Measurements from ENCODE around the gene PSORS1C1. TPM values are rescaled to one million over a fixed set of nuclear protein-coding genes. Genes with fewer than 3 reads are reported as not detected.
A peak's percentile ranks its signal among the peaks of the same experiment; 100 is the strongest.
"Not testable (repeated sequence)": the region's sequence is repeated elsewhere in the genome, so short reads cannot be mapped to it uniquely, and the experiment has no call there.

Gene PSORS1C1
- total RNA-seq, 1 experiment from 2014 or later: 0.67 TPM

DNA sequence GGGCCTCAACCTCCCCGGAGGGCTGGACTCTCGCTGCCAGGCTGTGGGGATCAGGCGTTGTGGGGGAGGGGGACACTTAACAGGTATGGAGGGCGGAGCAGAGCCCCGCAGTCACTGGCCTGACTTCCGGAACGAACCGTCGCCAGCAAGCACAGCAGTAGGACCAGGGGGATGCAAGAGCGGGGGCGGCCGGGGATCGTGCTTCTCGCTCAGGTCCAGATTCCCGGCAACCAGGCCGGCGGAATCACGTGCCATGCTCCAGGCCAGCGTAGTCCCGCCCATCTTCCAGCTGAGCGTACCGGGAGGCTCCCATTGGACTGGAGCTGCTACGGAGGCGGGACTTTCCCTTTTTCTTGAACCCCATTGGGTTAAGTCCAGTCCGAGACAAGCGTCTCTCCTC, 65.9 kb downstream of the PSORS1C1 start:
- H3K9me3 ChIP-seq (replicated peaks): no peaks in the 10 kb centered on the region
- H3K36me3 ChIP-seq: peaks cover 18% of the 10 kb centered on the region
- no peak overlapping the region for H3K4me3 ChIP-seq
- no peaks in the 10 kb centered on the region for H3K27me3 ChIP-seq
- peaks cover 12% of the 10 kb centered on the region for H3K4me1 ChIP-seq
- no peak for DNase-seq
- no peak overlapping the region for H3K27ac ChIP-seq

DNA sequence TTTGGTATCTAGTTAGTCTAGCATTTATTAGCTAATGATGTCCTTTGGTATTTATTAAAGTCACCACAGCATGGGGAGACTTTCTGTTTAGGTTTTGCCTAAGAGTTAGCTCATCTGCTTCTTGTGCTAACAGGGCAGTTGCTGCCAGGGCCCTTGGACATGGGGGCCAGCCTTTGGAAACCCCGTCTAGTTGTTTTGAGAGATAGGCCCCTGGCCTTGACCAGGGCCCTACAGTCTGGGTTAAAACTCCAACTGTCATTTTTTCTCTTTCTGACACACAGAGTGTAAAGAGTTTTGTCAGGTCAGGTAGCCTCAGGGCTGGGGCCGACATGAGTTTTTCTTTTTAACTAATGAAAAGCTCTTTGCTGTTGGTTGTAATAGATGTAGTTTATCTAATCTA, 68.7 kb downstream of the PSORS1C1 start:
- H3K4me1 ChIP-seq; H3K9me3 ChIP-seq (replicated peaks); H3K27me3 ChIP-seq; DNase-seq; H3K4me3 ChIP-seq; H3K27ac ChIP-seq: not testable (repeated sequence)
- H3K36me3 ChIP-seq: peaks cover 18% of the 10 kb centered on the region

DNA sequence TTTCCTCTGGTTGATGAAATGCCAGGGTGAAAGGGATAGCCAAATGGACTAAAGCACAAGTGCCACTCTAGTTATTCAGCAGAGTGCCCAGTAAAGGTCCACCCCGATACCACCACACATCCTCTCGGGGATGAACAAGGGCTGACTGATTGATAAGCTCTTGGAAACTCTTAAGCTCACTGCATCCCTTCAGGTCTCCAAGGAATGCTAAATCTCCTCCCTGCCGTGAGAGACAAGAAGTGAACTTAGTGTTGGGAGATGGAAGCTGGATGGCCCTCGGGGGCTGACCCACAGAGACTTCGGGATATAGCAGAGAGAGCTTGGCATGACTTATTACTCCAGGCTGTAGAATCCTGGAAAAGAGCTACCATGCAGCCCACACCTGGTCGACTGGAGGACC, 69.3 kb downstream of the PSORS1C1 start:
- not testable (repeated sequence) for DNase-seq; H3K27me3 ChIP-seq; H3K4me1 ChIP-seq; H3K27ac ChIP-seq; H3K9me3 ChIP-seq (replicated peaks); H3K4me3 ChIP-seq
- peaks cover 18% of the 10 kb centered on the region for H3K36me3 ChIP-seq

DNA sequence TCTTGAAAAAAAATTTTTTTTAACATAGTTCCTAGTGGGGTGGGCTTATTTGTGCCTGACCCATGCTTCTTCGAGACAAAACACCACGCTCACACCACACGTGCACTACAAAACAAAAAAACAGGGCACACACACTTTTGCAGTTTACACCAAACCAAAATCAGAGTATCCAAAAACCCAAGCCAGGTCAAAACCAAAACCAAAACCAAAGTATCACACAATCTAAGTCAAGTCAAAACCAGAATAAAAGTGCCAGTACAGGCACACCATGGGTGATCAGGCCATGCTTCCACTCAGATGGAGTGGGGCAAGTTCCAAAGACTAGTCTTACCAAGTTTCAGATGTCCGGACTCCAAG, 71.1 kb downstream of the PSORS1C1 start:
- H3K4me1 ChIP-seq; H3K27me3 ChIP-seq; H3K9me3 ChIP-seq (replicated peaks): not testable (repeated sequence)
- Histone ChIP-seq H3K27ac (peak overlapping the region; percentile 95), H3K36me3 (peaks cover 14% of the 10 kb centered on the region), H3K4me3 (peak overlapping the region; percentile 73)
- peak in 1 of 2 experiments; percentile 27 for DNase-seq

DNA sequence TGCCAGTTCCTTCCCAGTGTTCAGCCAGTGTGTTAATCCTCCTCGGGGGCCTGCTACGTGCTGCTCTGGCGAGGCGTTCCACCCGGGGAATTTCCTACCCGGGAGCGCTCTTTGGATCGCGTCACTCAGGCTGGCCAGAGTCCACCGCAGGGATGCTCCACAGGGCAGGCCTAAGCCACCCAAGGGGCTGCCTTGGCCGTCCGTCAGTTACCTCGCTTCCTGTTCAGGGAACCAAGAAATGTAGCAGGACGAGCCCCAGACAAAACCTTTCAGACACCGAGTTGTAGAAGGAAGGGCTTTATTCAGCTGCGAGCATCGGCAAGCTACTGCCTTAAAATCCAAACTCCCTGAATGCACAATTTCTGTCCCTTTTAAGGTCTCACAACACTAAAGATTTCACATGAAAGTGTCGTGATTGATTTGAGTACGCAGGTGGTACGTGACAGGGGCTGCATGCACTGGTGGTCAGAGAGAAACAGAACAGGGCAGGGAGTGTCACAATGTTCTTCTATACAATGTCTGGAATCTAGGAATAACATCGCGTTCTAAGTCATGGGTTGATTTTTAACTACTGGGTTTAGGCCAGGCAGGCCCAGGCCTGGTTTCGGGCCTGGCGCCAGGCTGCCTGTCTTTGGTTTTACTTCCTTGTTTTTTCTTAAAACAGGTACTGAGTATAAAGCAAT, 71.6 kb downstream of the PSORS1C1 start:
- Histone ChIP-seq H3K27ac (peak overlapping the region; percentile 95), H3K27me3 (no peaks in the 10 kb centered on the region), H3K9me3 (replicated peaks) (no peaks in the 10 kb centered on the region), H3K36me3 (peaks cover 9% of the 10 kb centered on the region), H3K4me3 (peak overlapping the region; percentile 73), H3K4me1 (peaks cover 6% of the 10 kb centered on the region; the same call in 1 of the 2 replicates)
- peak; percentile 89 to 90 for DNase-seq

DNA sequence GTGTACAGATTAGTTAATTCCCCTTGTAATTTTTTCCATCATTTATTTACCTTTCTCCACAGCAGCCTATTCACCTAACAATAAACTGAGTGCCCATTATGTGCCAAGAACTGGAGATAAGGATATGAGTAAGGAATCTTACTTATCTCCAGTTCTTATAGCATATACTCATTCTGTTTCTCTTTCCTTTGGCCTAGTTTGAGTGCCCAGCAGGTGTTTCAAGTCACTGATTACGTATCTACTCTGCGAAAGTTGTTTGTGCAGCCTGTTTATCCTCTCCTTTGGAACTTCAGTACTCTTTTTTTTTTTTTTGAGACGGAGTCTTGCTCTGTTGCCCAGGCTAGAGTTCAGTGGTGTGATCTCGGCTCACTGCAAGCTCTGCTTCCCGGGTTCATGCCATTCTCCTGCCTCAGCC, 73.2 kb downstream of the PSORS1C1 start:
- H3K4me3 ChIP-seq: no peak overlapping the region
- peak in 1 of 2 experiments; percentile 29 for DNase-seq
- H3K4me1 ChIP-seq: peaks cover 6% of the 10 kb centered on the region; the same call in 1 of the 2 replicates
- no peaks in the 10 kb centered on the region for H3K36me3 ChIP-seq
- H3K9me3 ChIP-seq (replicated peaks): no peaks in the 10 kb centered on the region
- no peak overlapping the region; the same call in 1 of the 2 replicates for H3K27ac ChIP-seq
- H3K27me3 ChIP-seq: no peaks in the 10 kb centered on the region

DNA sequence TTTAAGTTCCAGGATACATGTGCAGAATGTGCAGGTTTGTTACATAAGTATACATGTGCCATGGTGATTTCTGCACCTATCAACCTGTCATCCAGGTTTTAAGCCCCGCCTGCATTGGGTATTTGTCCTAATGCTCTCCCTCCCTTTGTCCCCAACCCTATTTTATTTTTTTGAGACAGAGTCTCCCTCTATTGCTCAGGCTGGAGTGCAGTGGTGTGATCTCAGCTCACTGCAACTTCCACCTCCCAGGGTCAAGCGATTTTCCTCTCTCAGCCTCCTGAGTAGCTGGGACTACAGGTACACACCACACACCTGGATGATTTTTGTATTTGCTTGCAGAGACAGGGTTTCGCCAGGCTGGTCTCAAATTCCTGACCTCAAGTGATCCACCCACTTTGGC, 74.6 kb downstream of the PSORS1C1 start:
- H3K27ac ChIP-seq; DNase-seq; H3K4me1 ChIP-seq; H3K4me3 ChIP-seq; H3K36me3 ChIP-seq; H3K9me3 ChIP-seq (replicated peaks); H3K27me3 ChIP-seq: not testable (repeated sequence)

Other genes starting within 250 kb of the PSORS1C1 start
- gene DDR1, start 230.3 kb upstream of the PSORS1C1 start, total RNA-seq (2014; rRNA removed; shearing (Covaris generic)): 73.2 and 80.9 TPM in 2 replicates
- 15.1 and 24.2 TPM in 2 replicates for gene GTF2H4, start 206.6 kb upstream of the PSORS1C1 start, total RNA-seq (2014; rRNA removed; shearing (Covaris generic))
- 21.3 and 23.5 TPM in 2 replicates for gene VARS2, start 200.6 kb upstream of the PSORS1C1 start, total RNA-seq (2014; rRNA removed; shearing (Covaris generic))
- not detected in 2 replicates for gene SFTA2, start 182.6 kb upstream of the PSORS1C1 start, total RNA-seq (2014; rRNA removed; shearing (Covaris generic))
- not detected in 2 replicates for gene MUCL3, start 173.8 kb upstream of the PSORS1C1 start, total RNA-seq (2014; rRNA removed; shearing (Covaris generic))
- not detected in 2 replicates for gene MUC21, start 131.1 kb upstream of the PSORS1C1 start, total RNA-seq (2014; rRNA removed; shearing (Covaris generic))
- gene MUC22, start 104.3 kb upstream of the PSORS1C1 start, total RNA-seq (2014; rRNA removed; shearing (Covaris generic)): not detected in 2 replicates
- gene C6orf15, start 2.2 kb upstream of the PSORS1C1 start, total RNA-seq (2014; rRNA removed; shearing (Covaris generic)): 2.3 and 3.4 TPM in 2 replicates
- gene CDSN, start 5.6 kb downstream of the PSORS1C1 start, total RNA-seq (2014; rRNA removed; shearing (Covaris generic)): 0.06 TPM in 1 of 2 replicates, not detected in the other
- gene PSORS1C2, start 24.3 kb downstream of the PSORS1C1 start, total RNA-seq (2014; rRNA removed; shearing (Covaris generic)): not detected in 2 replicates
- 21.7 and 26.6 TPM in 2 replicates for gene CCHCR1, start 43.0 kb downstream of the PSORS1C1 start, total RNA-seq (2014; rRNA removed; shearing (Covaris generic))
- gene TCF19, start 43.8 kb downstream of the PSORS1C1 start, total RNA-seq (2014; rRNA removed; shearing (Covaris generic)): 22.7 and 26.8 TPM in 2 replicates
- gene POU5F1, start 55.9 kb downstream of the PSORS1C1 start, total RNA-seq (2014; rRNA removed; shearing (Covaris generic)): 2.4 and 5.7 TPM in 2 replicates
- 0.73 TPM in 1 of 2 replicates, not detected in the other for gene HLA-C, start 157.3 kb downstream of the PSORS1C1 start, total RNA-seq (2014; rRNA removed; shearing (Covaris generic))
- gene HLA-B, start 242.4 kb downstream of the PSORS1C1 start, total RNA-seq (2014; rRNA removed; shearing (Covaris generic)): not detected in 2 replicates

Data from SJCRH30 (cell line).